PFSK-1 (cell line): ENCODE data around the gene KLK3.

Experiments
- FOXP2 ChIP-seq: optimal IDR thresholded peaks from 2 replicates; pipeline ENCODE3; 2011; ENCODE audit warnings: borderline replicate concordance, control low read depth, inconsistent platforms; ENCODE audit not compliant: insufficient read depth; ENCODE audit errors: extremely low read length, extremely low read depth
- POLR2AphosphoS5 ChIP-seq: IDR thresholded peaks from 2 replicates; pipeline ENCODE4 v1.6.1; 2012; ENCODE audit warnings: low read depth, mild to moderate bottlenecking, control low read depth, low read length, moderate library complexity
- REST ChIP-seq, 2 experiments: IDR thresholded peaks; 2 replicates each; pipeline versions ENCODE4 v1.6.1 to v1.8.0; 2011 to 2012; ENCODE audit warnings: low read depth in 2 of 2, low read length in 2 of 2, control low read depth in 1 of 2, inconsistent platforms in 1 of 2, mild to moderate bottlenecking in 1 of 2, moderate library complexity in 1 of 2; ENCODE audit not compliant: insufficient read depth in 1 of 2
- SIN3A ChIP-seq: IDR thresholded peaks from 2 replicates; pipeline ENCODE4 v1.6.1; 2012; ENCODE audit warnings: mild to moderate bottlenecking, low read length, moderate library complexity, borderline replicate concordance; ENCODE audit not compliant: insufficient read depth
- TAF1 ChIP-seq: IDR thresholded peaks from 2 replicates; pipeline ENCODE4 v1.6.1; 2012; ENCODE audit warnings: low read length, control low read depth, borderline replicate concordance; ENCODE audit not compliant: insufficient read depth

KLK3 gene

GRCh38 chr19:50837300-50837699 is 17.4 kb upstream of the KLK3 start:
- TF ChIP-seq POLR2AphosphoS5, result no peak
- TF ChIP-seq SIN3A, result no peak
- no peak for TF ChIP-seq REST (IDR thresholded peaks at IDR 0.05; ENCODE audit: insufficient read depth in 1 of 2, low read depth in 2 of 2, low read length in 2 of 2)
- no peak for TF ChIP-seq TAF1
- TF ChIP-seq FOXP2, result no peak

- no peak for TF ChIP-seq TAF1
Observed at GRCh38 chr19:50838239-50838638, 16.5 kb upstream of the KLK3 start.

- no peak for TF ChIP-seq REST (IDR thresholded peaks at IDR 0.05; ENCODE audit: insufficient read depth in 1 of 2, low read depth in 2 of 2, low read length in 2 of 2)
Observed at GRCh38 chr19:50839712-50840655, 14.7 kb upstream of the KLK3 start.

GRCh38 chr19:50842130-50842529 is 12.6 kb upstream of the KLK3 start:
- TF ChIP-seq SIN3A (no peak), TAF1 (no peak), REST (IDR thresholded peaks at IDR 0.05; ENCODE audit: insufficient read depth in 1 of 2, low read depth in 2 of 2, low read length in 2 of 2) (no peak), POLR2AphosphoS5 (no peak), FOXP2 (no peak)

- TF ChIP-seq FOXP2 (no peak), SIN3A (no peak), TAF1 (no peak)
Observed at GRCh38 chr19:50843205-50843604, 11.5 kb upstream of the KLK3 start.

GRCh38 chr19:50843701-50844221 is 11.0 kb upstream of the KLK3 start:
- no peak for TF ChIP-seq FOXP2
- no peak for TF ChIP-seq SIN3A
- TF ChIP-seq POLR2AphosphoS5, result no peak
- no peak for TF ChIP-seq TAF1
- TF ChIP-seq REST (IDR thresholded peaks at IDR 0.05; ENCODE audit: insufficient read depth in 1 of 2, low read depth in 2 of 2, low read length in 2 of 2), result no peak
